HG02759 (cell line): ENCODE data around the gene STIM2.

Source experiments
- ATAC-seq: cut with Tn5 transposase; IDR thresholded peaks from one replicate; pipeline ENCODE4 v1.9.1; 2021; ENCODE audit warnings: mild to moderate bottlenecking, moderate library complexity; ENCODE audit not compliant: unreplicated experiment

STIM2 gene

DNA sequence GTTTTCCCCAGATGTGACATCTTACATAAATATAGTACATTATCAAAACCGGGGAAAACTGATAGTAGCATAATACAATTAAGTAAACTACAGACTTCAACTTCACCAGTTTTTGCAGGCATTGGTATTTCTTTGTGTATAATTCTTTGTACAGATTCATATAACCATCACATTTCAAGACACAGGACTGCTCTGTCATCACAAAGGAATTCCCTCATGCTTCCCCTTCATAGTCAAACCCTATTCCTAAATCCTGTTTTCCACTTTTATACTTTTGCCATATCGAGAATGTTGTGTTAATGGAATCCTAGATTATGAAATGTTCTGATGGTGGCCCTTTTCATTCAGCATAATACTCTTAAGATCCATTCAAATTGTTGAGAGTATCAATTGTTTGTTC, 36.0 kb downstream of the STIM2 start:
- no peak for ATAC-seq

DNA sequence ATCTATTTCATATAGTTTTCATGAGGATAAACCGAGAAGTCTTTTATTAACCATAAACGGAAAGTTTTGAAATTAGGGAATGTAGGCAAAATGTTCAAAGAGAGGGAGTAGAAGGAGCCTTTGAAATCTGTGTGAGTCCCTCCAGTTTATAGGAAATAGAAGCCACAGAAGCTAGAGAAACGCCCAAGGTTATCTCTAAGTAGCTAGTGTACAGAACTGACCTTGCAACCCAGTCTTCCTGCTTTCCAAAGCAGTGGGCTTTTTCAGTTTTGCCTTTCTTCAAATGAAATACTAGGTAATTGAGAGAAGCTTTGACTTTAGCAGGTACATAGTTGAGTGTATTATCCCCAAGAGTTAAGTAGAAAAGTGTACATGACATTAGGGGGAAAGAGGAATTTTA, 39.4 kb downstream of the STIM2 start:
- ATAC-seq = no peak

DNA sequence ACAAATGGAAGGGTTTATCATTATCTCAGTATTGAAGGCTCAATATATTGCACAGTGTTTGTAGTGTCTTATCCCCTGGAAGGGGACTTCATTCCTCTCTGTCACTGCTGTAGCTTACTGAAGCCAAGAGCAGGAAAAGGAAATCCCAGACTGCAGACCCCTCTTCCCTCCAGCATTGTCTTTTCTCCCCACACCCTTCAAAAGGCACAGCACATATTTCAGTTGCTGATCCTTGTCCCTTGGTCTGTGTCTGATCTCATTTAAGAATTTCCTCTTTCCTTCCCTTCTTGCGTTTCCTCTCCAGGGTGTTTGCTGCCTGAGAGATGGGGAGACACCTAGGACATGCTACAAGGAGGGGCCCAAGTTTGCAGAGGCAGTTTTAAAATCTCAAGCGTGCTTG, 40.1 kb downstream of the STIM2 start:
- ATAC-seq = no peak

DNA sequence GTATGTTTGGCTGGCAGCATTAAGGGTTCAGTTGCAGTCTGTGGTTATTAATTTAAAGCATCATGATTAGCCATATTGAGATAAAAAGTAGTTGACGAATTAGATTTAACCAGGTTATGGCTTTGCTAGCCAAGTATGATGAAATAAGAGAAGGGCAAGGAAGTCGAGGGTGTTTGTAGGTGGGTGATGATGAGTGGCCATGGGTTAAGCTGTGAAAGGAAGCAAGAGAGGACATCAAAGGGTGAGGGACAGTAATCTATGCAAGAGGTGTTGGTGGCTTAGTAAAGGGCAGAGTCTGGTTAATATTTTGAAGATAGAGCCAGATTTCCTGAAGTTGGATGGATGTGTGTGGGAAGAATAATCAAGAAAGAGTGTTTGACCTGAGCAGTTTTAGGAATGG, 44.5 kb downstream of the STIM2 start:
- no peak for ATAC-seq

- no peak for ATAC-seq
These were observed 47.3 kb downstream of the STIM2 start for GRCh38 chr4:26907731-26908599.

DNA sequence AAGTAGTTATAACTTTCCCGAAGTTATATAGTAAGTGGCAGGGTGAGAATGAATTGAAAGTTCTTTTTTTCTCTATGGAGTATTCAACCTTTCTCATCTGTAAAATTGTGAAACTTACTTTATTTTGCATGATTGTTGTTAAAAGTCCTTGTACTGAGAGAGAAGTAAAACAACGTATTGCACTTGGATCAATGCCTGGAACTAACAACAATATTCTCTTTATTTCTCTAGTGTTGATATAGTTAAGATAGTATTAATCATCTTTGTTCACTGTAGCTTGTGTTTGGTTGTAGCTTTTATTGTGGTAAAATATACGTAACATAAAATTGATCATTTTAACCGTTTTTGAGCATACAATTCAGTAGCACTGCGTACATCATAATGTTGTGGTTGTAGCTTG, 48.7 kb downstream of the STIM2 start:
- no peak for ATAC-seq

DNA sequence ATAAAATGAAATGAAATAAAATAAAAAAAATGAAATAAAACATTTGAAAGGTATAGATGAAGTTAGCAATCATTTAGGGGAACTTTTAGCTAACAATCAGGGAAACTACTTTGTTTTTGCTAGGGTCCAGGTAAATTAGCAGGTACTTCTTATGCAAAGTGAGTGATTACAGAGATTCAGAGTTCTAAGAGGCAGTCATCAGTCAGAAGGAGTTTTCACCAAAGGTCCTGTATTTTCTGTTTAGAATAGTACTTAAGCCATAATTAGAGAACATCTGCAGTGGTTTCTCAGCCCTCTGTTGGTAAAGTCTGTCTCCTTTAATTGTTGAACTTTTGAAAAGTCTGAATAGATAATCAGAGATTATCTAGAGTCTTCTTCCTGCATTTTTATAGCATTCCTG, 50.6 kb downstream of the STIM2 start:
- ATAC-seq = no peak

DNA sequence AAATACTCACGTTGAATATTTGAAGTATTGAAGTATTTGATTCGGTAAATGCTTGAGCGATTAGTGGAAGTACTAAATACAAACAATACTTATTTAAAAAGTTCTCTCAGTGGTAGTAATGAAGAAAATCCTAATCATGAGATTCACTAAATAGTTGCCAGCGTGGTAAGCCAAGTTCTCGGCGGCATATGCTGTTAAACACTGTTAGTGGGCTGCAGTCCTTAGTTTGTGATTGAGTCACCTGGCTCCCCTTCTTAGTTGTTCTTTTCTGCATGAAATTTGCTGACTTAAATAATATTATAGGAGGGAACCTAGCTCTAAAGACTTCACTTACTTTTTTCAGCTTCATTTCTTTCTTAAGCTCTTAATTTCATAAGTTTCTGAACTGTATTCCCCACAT, 51.4 kb downstream of the STIM2 start:
- ATAC-seq = no peak

DNA sequence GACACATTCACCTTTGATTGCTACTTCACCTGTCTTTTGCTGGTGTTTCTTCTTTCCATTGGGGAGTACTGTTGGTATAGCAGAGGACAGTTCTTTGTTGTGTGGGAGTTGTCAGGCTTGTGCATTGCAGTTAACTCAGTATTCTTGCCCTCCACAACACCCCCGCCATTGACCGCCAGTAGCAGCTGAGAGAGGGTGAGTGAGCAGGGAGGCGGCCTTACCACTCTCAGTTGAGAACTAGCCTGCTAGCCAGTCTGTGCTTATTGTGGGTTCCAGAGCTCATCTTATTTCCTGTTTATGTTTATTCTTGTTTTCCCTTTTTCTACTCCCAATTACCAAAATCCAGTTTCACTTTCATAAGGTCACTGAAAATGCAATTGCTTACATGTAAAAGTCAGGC, 52.2 kb downstream of the STIM2 start:
- ATAC-seq = no peak

DNA sequence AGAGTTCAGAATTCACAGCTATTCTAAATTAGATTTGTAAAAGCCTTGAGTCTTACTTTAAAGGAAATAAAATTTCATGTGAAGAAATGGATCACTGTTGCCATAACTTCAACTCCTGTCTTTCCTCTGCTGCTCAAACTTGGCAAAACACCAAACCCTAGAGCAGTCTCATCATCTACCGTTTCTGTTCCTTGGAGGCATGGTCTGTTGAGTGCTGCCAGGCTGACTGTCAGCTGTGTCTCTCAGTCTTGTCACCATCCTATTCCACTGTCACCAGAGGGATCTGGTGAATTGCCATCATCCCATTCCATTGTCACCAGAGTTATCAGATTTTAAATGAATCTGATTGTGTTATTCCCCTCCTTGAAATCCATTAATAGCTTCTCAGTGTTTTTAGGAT, 55.6 kb downstream of the STIM2 start:
- ATAC-seq = no peak

GRCh38 chr4:26930964-26931363, 70.3 kb downstream of the STIM2 start:
- no peak for ATAC-seq

- ATAC-seq = no peak
These were observed 70.8 kb downstream of the STIM2 start for GRCh38 chr4:26931451-26931850.

DNA sequence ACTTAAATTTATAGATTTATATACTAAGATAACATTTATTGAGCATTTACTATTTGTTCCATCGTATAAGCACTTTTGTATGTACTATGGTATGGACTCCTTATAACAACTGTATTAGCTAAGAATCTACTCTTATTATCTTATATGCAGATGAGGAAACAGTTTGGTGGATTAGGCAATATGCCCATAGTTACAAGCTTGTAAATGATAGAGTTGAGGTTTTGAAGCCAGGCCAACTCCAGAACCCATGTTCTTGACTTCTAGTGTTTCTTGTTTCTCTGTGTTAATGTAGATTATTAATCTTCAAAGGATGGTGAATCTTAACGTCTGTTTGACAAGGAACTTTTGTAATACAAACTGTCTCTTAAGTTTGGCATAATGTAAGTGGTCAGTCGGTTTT, 71.3 kb downstream of the STIM2 start:
- no peak for ATAC-seq

- ATAC-seq = no peak
These were observed 74.8 kb downstream of the STIM2 start for GRCh38 chr4:26935397-26935796.

DNA sequence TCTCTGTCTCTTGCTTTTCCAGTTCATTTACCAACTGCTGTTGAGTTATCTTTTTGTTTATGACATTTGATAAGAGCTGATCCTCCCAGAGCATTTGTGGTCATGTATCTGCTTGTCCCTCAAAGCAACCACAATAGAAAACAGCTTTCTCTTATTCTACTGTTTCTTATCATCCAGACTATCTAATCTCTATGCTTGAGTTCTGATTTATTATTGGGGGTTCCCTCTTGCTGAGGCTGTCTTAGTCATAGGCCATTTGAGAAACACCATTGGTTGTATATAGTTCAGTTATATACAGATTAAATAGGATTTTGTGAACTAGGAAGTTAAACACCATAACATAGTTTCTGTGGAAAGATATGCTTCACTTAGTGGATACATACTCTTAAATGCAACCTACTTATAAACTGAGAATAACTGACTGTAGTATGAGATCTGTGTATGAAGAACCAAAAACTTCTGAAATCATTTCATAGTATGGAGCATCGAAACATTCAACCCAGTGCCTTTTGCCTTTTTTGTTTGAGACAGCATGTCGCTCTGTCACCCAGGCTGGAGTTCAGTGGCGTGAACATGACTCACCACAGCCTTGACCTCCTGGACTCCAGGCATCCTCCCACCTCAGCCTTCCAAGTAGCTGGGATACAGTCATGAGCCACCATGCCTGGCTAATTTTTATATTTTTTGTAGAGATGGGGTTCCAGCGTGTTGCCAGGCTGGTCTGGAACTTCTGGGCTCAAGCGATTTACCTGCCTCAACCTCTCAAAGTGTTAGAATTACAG, 75.8 kb downstream of the STIM2 start:
- ATAC-seq = no peak

DNA sequence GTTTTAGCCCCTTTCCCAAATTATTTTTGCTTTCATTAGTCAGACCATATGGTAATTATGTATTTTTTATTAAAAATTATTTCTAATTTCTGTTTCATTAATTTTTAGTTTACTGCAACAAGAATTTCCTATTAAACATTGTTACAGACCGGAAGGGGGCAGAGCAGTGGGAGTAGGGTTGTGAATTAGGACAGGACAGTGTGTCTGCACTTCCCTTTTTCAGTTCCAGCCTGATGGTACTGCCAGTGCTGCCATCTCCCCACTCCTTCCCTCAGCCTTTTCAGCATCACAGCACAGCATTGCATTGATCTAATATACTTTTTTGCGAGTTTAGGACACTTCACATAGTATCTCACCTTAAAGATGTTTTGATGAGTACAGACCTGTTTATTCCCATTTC, 76.5 kb downstream of the STIM2 start:
- ATAC-seq = peak; percentile 83

- no peak for ATAC-seq
These were observed 76.9 kb downstream of the STIM2 start for GRCh38 chr4:26937567-26937966.

- ATAC-seq = no peak
These were observed 77.9 kb downstream of the STIM2 start for GRCh38 chr4:26938516-26938915.

- ATAC-seq = no peak
These were observed 81.3 kb downstream of the STIM2 start for GRCh38 chr4:26941951-26942350.

GRCh38 chr4:26942871-26943270, 82.2 kb downstream of the STIM2 start:
- ATAC-seq = no peak

GRCh38 chr4:26943391-26943790, 82.8 kb downstream of the STIM2 start:
- ATAC-seq = no peak

GRCh38 chr4:26945794-26946193, 85.2 kb downstream of the STIM2 start:
- ATAC-seq = no peak
